Measurements from ENCODE around the gene HIVEP1.

DNA sequence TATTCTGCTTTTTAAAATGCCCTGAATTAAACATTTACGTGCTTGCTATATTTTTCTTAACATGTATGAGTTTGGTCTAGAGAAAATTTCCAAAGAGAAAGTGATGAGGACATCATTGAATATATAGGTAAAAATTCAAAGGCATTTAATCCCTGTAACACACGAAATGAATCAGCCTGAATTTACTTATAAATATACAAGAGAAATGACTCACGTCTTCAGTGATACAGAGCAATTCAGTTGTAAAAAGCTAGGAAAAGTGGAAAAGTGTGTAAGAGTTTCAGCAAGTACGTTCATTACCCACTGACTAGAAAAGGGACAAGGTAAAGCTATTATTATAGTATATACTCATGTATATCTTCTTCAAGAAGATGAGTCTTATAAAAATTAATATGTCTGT lies 124.8 kb downstream of the HIVEP1 start:
- TF ChIP-seq, protein P1, sequence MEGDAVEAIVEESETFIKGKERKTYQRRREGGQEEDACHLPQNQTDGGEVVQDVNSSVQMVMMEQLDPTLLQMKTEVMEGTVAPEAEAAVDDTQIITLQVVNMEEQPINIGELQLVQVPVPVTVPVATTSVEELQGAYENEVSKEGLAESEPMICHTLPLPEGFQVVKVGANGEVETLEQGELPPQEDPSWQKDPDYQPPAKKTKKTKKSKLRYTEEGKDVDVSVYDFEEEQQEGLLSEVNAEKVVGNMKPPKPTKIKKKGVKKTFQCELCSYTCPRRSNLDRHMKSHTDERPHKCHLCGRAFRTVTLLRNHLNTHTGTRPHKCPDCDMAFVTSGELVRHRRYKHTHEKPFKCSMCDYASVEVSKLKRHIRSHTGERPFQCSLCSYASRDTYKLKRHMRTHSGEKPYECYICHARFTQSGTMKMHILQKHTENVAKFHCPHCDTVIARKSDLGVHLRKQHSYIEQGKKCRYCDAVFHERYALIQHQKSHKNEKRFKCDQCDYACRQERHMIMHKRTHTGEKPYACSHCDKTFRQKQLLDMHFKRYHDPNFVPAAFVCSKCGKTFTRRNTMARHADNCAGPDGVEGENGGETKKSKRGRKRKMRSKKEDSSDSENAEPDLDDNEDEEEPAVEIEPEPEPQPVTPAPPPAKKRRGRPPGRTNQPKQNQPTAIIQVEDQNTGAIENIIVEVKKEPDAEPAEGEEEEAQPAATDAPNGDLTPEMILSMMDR (IDR thresholded peaks at IDR 0.05), result no peak
- no peak for TF ChIP-seq POLR2A (IDR thresholded peaks at IDR 0.05)

Data from Peyer's patch (tissue), 4 donors.